Measurements from ENCODE around the gene NFIL3. TPM values are rescaled to one million over a fixed set of nuclear protein-coding genes. Genes with fewer than 3 reads are reported as not detected.

NFIL3 gene, protein sequence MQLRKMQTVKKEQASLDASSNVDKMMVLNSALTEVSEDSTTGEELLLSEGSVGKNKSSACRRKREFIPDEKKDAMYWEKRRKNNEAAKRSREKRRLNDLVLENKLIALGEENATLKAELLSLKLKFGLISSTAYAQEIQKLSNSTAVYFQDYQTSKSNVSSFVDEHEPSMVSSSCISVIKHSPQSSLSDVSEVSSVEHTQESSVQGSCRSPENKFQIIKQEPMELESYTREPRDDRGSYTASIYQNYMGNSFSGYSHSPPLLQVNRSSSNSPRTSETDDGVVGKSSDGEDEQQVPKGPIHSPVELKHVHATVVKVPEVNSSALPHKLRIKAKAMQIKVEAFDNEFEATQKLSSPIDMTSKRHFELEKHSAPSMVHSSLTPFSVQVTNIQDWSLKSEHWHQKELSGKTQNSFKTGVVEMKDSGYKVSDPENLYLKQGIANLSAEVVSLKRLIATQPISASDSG
- total RNA-seq: 16.2 and 25.2 TPM in 2 replicates

DNA sequence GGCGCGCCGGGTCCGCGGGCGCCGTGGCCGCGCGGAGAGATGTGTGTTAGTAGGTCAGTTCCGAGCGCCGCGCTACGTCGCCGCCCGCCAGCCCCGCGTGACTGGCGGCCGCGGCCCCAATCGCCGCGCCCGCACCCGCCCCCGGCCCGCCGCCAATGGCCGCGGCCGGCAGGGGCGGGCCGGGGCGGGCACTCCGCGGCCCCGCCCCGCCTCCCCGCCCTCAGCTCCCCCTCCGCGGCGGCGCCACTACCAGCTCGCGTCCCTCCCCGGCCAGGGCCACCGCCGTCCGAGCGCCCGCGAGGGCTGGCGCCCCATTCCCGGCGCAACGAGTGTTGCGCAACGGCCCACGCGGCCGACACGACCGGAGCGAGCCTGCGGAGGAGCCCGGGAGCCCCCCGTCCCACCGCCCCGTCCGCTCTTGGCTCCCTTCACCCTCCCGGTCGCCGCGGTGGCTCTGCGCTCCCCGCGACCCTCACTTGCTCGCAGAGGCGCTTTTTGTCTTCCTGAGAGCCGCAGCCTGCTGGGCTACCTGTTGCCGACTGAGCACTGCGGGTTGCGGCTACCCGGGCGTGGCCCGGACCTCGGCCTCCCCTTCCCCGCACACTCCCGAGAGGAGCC lies at the start of gene NFIL3:
NFIL3 (minus strand) TSS at position 48 of the 618 bp plus-strand sequence. CDS start 13,098 bp downstream, outside the sequence.

DNA sequence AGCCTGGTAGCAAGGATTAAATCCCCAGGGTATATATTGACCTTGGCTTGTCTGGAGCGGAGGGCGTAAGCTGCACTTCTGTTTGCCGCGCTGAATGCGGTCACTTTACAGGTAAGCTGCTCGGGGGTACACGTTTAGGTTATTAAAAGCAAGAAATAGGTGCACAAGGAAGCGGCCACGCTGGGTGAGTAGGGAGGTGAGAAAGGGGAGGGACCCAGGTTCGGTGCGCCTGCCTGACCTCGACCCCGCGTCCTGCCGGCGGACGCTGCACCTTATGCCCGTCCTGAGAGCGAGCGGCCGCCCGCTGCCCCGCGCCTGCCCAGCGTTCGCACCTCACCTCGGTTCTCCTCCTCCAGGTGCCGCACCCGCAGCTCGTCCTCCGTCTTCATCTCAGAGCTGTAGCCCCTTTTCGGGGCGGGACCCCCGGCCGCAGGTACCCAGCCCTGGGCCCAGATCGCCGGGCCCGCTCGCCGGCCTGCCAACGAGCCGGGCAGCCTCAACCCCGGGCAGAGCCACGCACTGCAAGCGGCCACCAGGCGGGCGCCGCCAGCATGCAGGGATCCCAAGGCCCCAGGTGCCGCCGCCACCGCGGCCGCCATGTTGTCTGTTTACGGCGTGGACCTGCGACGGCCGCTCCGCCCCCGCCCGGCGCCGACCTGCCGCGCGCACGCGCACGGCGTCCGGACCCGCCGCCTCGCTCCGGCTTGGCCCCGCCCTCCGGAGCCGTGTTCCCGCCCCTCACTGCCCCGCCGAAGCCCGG lies 62.2 kb downstream of the NFIL3 start, which contains the start of gene AUH:
AUH (minus strand) TSS at position 628 of the 760 bp plus-strand sequence; CDS start at position 599, 29 bp downstream.

Other genes with a start within 250 kb of the NFIL3 start
- 15.3 and 16.6 TPM in 2 replicates for gene AUH, start 61.9 kb downstream of the NFIL3 start, total RNA-seq